Cardiac fibroblast (primary cell): ENCODE measurements around the gene KLK5.
"Not testable (repeated sequence)": the region's sequence is repeated elsewhere in the genome, so short reads cannot be mapped to it uniquely, and the experiment has no call there.

Source experiments
- DNase-seq, 2 donors: peaks; one replicate each; pipeline versions ENCODE4 v3.0.0 to v3.0.0-alpha.2; 2010; ENCODE audit warnings: low read depth in 2 of 2
- H3K4me3 ChIP-seq, 2 donors: replicated peaks in 1 of 2; 1 replicate in 1 of 2; 2 replicates in 1 of 2; pipeline ENCODE4 v1.5.1; 2011; ENCODE audit warnings: low read depth in 2 of 2, low read length in 2 of 2, mild to moderate bottlenecking in 2 of 2, moderate library complexity in 1 of 2
- CTCF ChIP-seq: IDR thresholded peaks from one replicate; pipeline ENCODE4 v1.5.1; 2011; ENCODE audit warnings: low read depth, mild to moderate bottlenecking, low read length, inconsistent platforms

KLK5 gene

GRCh38 chr19:50979758-50980157 is 26.9 kb upstream of the KLK5 start:
- no peak for TF ChIP-seq CTCF
- no peak overlapping the region for H3K4me3 ChIP-seq
- DNase-seq = no peak

- no peak for TF ChIP-seq CTCF
- no peak overlapping the region for H3K4me3 ChIP-seq
- no peak for DNase-seq
These were observed 26.0 kb upstream of the KLK5 start for GRCh38 chr19:50978772-50979390.

- DNase-seq = no peak
- H3K4me3 ChIP-seq = no peak overlapping the region
- TF ChIP-seq CTCF = no peak
These were observed 24.8 kb upstream of the KLK5 start for GRCh38 chr19:50977626-50978025.

GRCh38 chr19:50975766-50976165 is 22.9 kb upstream of the KLK5 start:
- DNase-seq = no peak
- H3K4me3 ChIP-seq = no peak overlapping the region
- TF ChIP-seq CTCF = no peak

GRCh38 chr19:50974702-50975556 is 22.1 kb upstream of the KLK5 start:
- TF ChIP-seq CTCF = no peak
- H3K4me3 ChIP-seq = no peak overlapping the region
- no peak for DNase-seq

GRCh38 chr19:50972795-50973376 is 20.0 kb upstream of the KLK5 start:
- no peak for DNase-seq
- H3K4me3 ChIP-seq = no peak overlapping the region
- no peak for TF ChIP-seq CTCF

- DNase-seq, H3K4me3 ChIP-seq: not testable (repeated sequence)
These were observed 17.0 kb upstream of the KLK5 start for GRCh38 chr19:50969810-50970209.
